Non-pigmented ciliary epithelial cell (primary cell): ENCODE measurements around the gene CEACAM8.
"Not testable (repeated sequence)": the region's sequence is repeated elsewhere in the genome, so short reads cannot be mapped to it uniquely, and the experiment has no call there.

Source experiments
- DNase-seq: peaks from one replicate; pipeline ENCODE4 v3.0.0-alpha.2; 2010; ENCODE audit warnings: low read depth

CEACAM8 gene

DNA sequence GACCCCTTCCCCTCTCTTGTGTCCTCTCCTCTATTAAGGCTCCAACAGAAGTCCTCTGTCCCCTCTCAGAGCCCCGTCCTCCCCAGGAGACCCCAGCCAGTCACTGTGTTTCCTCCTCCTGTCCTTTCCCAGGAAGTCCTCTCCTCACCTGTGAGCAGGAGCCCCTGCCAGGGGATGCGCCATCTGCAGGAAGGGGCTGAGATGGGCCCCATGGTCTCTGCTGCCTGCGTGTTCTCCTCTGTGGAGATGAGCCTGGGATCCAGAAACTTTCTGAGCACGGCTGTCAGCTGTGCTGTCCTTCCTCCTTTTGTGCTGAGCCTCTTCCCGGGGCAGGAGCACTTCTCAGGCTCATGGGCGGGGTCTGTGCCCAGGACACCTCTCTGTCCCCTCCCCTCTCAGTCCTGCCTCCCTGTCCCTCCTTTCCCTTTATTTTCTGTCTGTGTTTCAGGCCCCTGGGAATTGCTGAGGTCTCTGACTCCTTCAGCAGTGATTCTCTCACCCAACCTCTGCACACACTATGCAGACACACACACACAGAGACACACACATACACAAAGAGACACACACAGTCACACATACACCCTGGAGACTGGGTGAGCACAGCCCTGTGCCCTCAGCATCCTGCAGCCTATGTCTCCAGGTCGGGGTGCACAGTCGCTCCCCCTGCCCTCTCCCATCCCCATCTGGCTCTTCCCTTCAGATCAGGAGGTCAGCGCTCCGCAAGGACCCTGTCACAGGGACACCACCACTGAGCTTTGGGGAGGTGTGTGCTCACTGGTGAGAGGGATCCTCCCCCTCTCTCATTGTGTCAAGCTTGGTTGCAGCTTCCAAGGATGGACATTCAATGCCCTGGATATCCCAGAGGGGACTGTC is at the start of gene CEACAM8:
CEACAM8 (minus strand) TSS at position 308 of the 873 bp plus-strand sequence; CDS start at position 212, 96 bp downstream.
- no peak for DNase-seq

- not testable (repeated sequence) for DNase-seq
Measured at GRCh38 chr19:42639324-42640092, 44.8 kb upstream of the CEACAM8 start.

DNA sequence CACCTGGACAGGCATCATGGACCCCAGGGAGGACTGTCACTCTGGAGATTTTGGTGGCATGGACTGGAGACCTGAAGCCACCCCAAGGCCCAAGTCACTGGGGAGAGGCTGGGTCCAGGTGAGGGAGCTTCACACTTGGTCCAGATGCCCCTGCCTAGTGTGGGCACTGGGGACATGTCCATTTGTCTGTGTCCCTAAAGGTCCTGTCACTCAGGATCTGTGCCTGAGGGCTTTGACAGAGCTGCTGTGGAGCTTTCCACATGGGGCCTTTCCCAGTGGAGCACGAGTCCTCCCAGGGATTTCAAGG is 40.5 kb upstream of the CEACAM8 start:
- DNase-seq = no peak

GRCh38 chr19:42634409-42635232 is 39.9 kb upstream of the CEACAM8 start:
- DNase-seq = no peak

DNA sequence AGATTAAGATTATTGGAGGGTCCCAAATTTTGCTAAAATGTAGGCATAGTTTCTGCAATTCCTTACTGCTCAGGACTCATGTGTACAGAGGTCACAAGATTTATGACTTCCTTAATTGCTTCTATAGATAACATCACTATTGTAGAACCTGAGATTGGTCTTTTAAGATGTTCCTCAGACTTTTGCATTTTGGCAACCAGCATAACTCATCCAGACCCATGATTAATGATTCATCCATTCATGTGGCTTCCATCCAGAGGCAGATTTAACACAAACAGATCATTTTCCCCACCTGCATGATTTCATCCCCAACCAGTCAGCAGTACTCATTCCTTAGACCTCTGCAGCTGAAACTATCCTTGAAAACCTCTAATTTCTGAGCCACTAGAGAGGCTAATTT is 34.5 kb upstream of the CEACAM8 start:
- DNase-seq = no peak

DNA sequence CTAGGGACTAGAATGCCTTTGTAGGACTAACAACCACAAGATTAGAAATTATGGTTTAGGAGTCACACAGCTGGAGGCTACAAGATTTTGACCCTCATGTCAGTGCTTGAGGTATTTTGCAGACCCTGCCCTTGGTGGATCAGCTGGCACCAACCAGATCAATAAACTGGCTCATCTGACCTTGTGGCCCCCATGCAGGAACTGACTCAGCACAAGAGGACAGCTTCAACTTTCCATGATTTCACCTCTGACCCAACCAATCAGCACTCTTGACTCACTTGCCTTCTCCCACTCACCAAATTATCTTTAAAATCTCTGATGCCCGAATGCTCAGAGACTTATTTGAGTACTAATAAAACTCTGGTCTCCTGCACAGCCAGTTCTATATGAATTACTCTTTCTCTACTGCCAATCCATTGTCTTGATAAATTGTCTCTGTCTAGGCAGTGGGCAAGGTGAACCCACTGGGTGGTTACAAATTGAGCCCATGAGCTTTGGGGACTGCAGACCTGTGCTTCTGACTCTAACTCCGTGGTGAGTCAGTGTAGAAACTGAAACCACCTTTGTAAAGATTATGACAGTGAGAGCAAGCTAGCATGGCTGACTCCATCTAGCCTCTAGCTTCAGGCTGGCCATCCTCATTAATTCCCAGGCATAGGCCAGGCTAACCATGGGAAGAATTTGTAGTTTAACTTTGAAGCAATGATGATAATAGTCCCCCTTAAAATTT is 33.9 kb upstream of the CEACAM8 start:
- no peak for DNase-seq

DNA sequence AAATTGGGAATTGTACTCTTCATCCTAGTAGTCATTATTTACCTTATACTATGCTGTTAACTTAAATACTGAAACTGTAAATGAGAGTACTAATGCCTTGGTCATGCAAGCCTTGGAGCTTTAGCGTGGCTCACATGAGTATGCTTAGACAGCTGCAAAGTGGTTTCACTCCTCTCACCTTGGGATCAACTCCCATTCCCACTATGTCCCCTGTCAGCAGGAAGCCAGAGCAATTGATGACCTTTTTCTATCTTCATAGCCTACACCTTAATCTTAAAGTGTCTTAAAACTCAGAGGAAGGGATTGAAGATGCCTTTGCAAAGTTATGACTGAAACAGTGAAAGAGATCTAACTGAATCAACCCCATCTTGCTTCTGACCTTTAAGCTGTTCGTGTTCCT is 33.2 kb upstream of the CEACAM8 start:
- no peak for DNase-seq

GRCh38 chr19:42626181-42626580 is 31.5 kb upstream of the CEACAM8 start:
- DNase-seq = no peak

DNA sequence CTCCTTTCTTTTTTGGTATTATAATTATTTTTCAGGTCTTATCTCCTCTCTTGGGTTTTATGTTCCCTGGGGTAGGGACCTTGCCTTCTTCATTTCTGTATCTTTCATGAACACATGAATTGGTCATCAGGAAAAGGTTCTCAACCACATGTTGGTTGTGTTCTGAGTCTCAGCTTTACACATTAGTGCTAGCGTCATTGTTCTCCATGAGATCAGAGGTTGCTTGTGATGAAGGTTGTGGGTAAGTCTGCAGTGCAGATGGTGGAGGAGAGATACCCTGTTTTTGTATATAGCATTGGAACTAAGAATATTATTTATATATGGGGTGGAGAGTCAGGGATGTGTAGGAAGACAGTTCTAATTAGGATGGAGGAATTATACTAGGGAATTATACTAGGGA is 24.5 kb upstream of the CEACAM8 start:
- DNase-seq = no peak

- DNase-seq = no peak
Measured at GRCh38 chr19:42613666-42614065, 18.9 kb upstream of the CEACAM8 start.

DNA sequence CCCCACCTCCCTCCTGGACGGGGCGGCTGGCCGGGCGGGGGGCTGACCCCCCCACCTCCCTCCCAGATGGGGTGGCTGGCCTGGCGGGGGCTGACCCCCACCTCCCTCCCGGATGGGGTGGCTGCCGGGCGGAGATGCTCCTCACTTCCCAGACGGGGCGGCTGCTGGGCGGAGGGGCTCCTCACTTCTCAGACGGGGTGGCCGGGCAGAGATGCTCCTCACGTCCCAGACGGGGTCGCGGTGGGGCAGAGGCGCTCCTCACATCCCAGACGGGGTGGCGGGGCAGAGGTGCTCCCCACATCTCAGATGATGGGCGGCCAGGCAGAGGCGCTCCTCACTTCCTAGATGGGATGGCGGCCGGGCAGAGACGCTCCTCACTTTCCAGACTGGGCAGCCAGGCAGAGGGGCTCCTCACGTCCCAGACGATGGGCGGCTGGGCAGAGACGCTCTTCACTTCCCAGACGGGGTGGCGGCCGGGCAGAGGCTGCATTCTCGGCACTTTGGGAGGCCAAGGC is 15.7 kb upstream of the CEACAM8 start:
- not testable (repeated sequence) for DNase-seq

- DNase-seq = peak; percentile 4
Measured at GRCh38 chr19:42606660-42607351, 12.1 kb upstream of the CEACAM8 start.

DNA sequence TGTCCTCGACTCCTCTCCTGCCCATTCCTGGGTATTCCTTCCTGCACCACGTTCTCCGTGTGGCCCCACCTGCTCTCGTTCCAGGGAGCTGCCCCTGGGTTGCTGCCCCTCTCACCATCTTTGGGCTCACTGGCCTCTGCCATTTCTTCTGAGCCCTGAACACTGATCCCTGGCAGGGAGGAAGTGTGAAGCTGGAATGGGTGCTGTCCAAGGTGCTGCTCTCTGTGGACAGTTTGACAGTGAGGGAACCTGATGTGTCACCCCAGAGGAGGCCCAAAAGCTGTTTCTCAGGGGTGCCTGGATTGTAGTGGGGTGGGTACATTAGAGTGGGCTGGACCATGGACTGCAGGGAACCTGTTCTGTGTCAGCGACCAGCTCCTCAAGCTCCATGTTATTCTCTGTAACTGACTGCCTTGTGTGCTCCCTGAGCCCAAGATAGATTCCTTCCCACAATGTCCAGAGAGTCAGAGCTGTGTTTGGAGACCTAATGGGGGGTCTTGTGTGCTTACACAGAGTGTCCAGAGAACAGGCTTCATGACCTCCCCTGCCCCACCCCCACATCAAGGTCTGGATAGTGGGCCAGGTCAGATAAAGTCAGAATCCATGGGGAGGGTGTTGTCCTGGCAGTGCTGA is 7.2 kb upstream of the CEACAM8 start:
- DNase-seq = no peak

GRCh38 chr19:42596391-42597072 is 1.8 kb upstream of the CEACAM8 start:
- DNase-seq = no peak

GRCh38 chr19:42595550-42596172 is 937 bp upstream of the CEACAM8 start:
- DNase-seq = no peak

DNA sequence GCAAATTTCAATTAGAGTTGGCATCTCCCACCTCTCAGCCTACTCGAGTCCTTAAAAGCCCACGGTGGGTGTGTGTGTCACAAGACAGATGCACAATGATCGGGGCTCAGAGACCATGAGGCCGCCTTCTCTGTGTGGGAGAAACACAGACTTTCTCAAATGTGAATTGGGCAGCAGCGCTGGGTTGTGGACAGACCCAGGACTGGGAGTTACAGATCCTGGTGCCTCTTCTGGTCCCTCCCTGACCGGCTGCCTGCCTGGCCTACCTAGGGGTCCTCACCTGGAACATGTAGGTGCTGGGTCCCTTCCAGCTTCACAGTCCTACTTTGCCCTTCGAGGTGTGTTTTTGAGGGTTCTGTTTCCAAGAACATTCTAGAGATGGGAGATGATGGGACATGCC is 4.9 kb downstream of the CEACAM8 start:
- DNase-seq = no peak

DNA sequence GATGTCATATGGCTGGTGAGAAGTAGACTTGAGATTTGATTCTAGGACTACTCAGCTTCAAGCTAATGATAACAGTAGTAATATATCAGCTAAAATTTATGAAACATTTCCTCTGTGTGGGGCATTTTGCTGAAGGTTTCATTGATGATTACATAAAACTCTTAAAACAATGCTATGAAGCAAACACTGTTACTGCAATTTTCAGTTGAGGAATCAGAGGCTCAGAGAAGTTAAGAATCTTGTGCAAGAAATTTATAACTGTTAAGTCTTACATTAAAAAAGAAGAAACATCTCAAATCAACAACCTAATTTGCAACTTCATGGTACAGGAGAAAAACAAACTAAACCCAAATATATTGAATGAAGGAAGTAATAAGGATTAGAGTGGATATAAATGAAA is 10.3 kb downstream of the CEACAM8 start:
- no peak for DNase-seq

DNA sequence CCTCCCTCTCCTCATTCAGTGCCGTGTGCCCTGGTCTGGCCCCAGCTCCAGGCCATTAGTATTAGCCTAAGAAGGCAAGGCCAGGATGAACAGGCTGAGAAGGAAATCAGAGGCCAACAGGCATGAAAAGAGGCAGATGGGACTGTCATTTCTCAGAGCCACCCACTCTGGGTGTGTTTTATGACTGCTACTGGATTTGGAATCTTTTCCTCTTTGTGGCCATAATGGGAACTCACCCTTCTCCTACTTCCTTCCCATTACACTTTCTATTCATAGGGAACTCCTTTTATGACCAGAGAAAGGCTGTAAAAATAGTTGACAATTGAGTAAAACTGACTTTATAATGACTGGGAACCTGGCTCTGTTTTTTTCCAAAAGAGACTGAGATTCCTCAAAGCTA is 17.7 kb downstream of the CEACAM8 start:
- no peak for DNase-seq

DNA sequence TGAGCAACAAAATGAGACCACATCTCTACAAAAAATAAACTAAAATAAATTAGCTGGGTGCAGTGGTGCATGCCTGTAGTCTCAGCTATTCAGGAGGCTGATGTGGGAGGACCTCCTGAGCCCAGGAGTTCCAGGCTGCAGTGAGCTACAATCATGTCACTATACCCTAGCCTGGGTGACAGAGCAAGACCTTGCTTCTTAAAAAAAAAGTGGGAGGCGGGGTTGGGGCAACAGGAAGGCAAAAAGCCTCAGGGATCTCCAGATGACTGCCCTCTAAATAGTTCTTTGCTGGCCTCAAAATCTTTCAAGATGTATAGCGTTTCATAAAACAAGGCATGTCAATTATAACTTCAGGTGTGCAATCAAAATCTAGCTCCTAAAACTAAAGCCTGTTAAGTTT is 18.5 kb downstream of the CEACAM8 start:
- no peak for DNase-seq
